IMR-90 (cell line): ENCODE data around the gene PPP6R1. TPM values are rescaled to one million over a fixed set of nuclear protein-coding genes. Genes with fewer than 3 reads are reported as not detected.

Experiments used
- ATAC-seq: fragments of 200-7000 bp; cut with Tn5 transposase; 2 replicates; pipeline ENCODE4 v1.9.1; 2020; ENCODE audit warnings: low read depth, mild to moderate bottlenecking, moderate library complexity
- BruUV-seq: library from RNA; stranded (reverse); fragments of 400-500 nt; replicated peaks from 2 replicates; lab custom pipeline; 2021; lab: Mats Ljungman, UMichigan
- CTCF ChIA-PET: fragments of 300-600 bp; formaldehyde crosslinking; extraction: SDS; loops from one replicate; lab custom pipeline; 2021; ENCODE audit warnings: antibody characterized with exemption; lab: Yijun Ruan, JAX
- POLR2A ChIA-PET: fragments of 300-600 bp; sonication (Branson Sonifier 250); formaldehyde crosslinking; loops from one replicate; lab custom pipeline; 2022; ENCODE audit warnings: antibody characterized with exemption; ENCODE audit not compliant: unreplicated experiment; lab: Charles Lee
- DNase-seq: peaks from one replicate; pipeline ENCODE4 v3.0.0; 2013
- H2AFZ ChIP-seq: replicated peaks from 2 replicates; pipeline ENCODE3; 2013; ENCODE audit warnings: low read length, mild to moderate bottlenecking; ENCODE audit not compliant: poor library complexity
- H2AK5ac ChIP-seq: 2 replicates; pipeline ENCODE4 v1.6.1; 2013; ENCODE audit warnings: low read depth, low read length, inconsistent platforms
- H2AK9ac ChIP-seq: replicated peaks from 2 replicates; pipeline ENCODE3; 2013; ENCODE audit warnings: mild to moderate bottlenecking, low read depth, low read length, moderate library complexity; ENCODE audit not compliant: poor library complexity
- H2BK120ac ChIP-seq: 2 replicates; pipeline ENCODE4 v1.6.1; 2013; ENCODE audit warnings: low read depth, low read length, inconsistent platforms
- H2BK15ac ChIP-seq: 3 replicates; pipeline ENCODE4 v1.6.1; 2013; ENCODE audit warnings: low read depth, low read length, inconsistent platforms
- H2BK20ac ChIP-seq: 2 replicates; pipeline ENCODE4 v1.6.1; 2013; ENCODE audit warnings: low read depth, mild to moderate bottlenecking, inconsistent platforms, low read length, moderate library complexity
- H2BK5ac ChIP-seq: 2 replicates; pipeline ENCODE4 v1.6.1; 2013; ENCODE audit warnings: mild to moderate bottlenecking, low read depth, low read length, inconsistent platforms; ENCODE audit not compliant: poor library complexity, severe bottlenecking
- H3K14ac ChIP-seq: replicated peaks from 2 replicates; pipeline ENCODE4 v1.6.1; 2013; ENCODE audit warnings: low read depth, low read length, inconsistent platforms
- H3K18ac ChIP-seq: 2 replicates; pipeline ENCODE4 v1.6.1; 2013; ENCODE audit warnings: low read depth, low read length, control low read depth
- H3K23ac ChIP-seq: 2 replicates; pipeline ENCODE4 v1.6.1; 2013; ENCODE audit warnings: low read depth, low read length, inconsistent platforms
- H3K27ac ChIP-seq: 2 replicates; pipeline ENCODE4 v1.5.1; 2013; ENCODE audit warnings: mild to moderate bottlenecking, control low read depth, low read length; ENCODE audit not compliant: insufficient read depth
- H3K27me3 ChIP-seq: 2 replicates; pipeline ENCODE4 v1.6.1; 2013; ENCODE audit warnings: low read length; ENCODE audit not compliant: control insufficient read depth, insufficient read depth
- H3K36me3 ChIP-seq: 2 replicates; pipeline ENCODE4 v1.6.1; 2013; ENCODE audit warnings: low read length, mixed read lengths; ENCODE audit not compliant: control insufficient read depth, insufficient read depth
- H3K4ac ChIP-seq: 2 replicates; pipeline ENCODE4 v1.6.1; 2013; ENCODE audit warnings: low read depth, low read length, inconsistent platforms
- H3K4me1 ChIP-seq: 2 replicates; pipeline ENCODE4 v1.6.1; 2013; ENCODE audit warnings: low read length, mixed read lengths; ENCODE audit not compliant: control insufficient read depth, insufficient read depth
- H3K4me2 ChIP-seq: 2 replicates; pipeline ENCODE4 v1.6.1; 2013; ENCODE audit warnings: low read depth, mild to moderate bottlenecking, control low read depth, low read length, moderate library complexity
- H3K4me3 ChIP-seq: 2 replicates; pipeline ENCODE4 v1.5.1; 2013; ENCODE audit warnings: low read depth, mild to moderate bottlenecking, control low read depth, low read length, moderate library complexity; ENCODE audit not compliant: insufficient read depth
- H3K56ac ChIP-seq: 2 replicates; pipeline ENCODE4 v1.6.1; 2013; ENCODE audit warnings: low read length, inconsistent platforms; ENCODE audit not compliant: insufficient read depth; ENCODE audit errors: extremely low read depth
- H3K79me1 ChIP-seq, 2 experiments: 2 replicates each; pipeline ENCODE4 v1.6.1; 2013; ENCODE audit warnings: low read length in 2 of 2, inconsistent platforms in 1 of 2, low read depth in 1 of 2
- H3K9ac ChIP-seq: 2 replicates; pipeline ENCODE4 v1.6.1; 2013; ENCODE audit warnings: low read depth, low read length, control low read depth
- H3K9me1 ChIP-seq: 2 replicates; pipeline ENCODE4 v1.6.1; 2013; ENCODE audit warnings: low read length, inconsistent platforms; ENCODE audit not compliant: insufficient read depth
- H3K9me3 ChIP-seq: 2 replicates; pipeline ENCODE4 v1.6.1; 2013; ENCODE audit warnings: low read length; ENCODE audit not compliant: control insufficient read depth, insufficient read depth
- H4K20me1 ChIP-seq: 2 replicates; pipeline ENCODE4 v1.6.1; 2013; ENCODE audit warnings: low read length, inconsistent platforms; ENCODE audit not compliant: insufficient read depth
- H4K5ac ChIP-seq: 2 replicates; pipeline ENCODE4 v1.6.1; 2013; ENCODE audit warnings: mild to moderate bottlenecking, low read depth, low read length, control low read depth
- H4K8ac ChIP-seq, 2 experiments: 2 replicates each; pipeline ENCODE4 v1.6.1; 2013; ENCODE audit warnings: low read depth in 2 of 2, low read length in 2 of 2, control low read depth in 1 of 2, inconsistent platforms in 1 of 2
- H4K91ac ChIP-seq: 2 replicates; pipeline ENCODE4 v1.6.1; 2013; ENCODE audit warnings: low read depth, low read length, inconsistent platforms; ENCODE audit not compliant: insufficient read depth
- CEBPB ChIP-seq: IDR thresholded peaks from 2 replicates; pipeline ENCODE4 v1.6.1; 2012; ENCODE audit warnings: low read depth, low read length, improper control_type of control experiment
- CHD1 ChIP-seq: IDR thresholded peaks from 2 replicates; pipeline ENCODE4 v1.6.1; 2012; ENCODE audit warnings: low read depth, low read length, improper control_type of control experiment
- FOS ChIP-seq: fragments of 150-350 bp; IDR thresholded peaks from 2 replicates; pipeline ENCODE4 v1.6.1; 2016; ENCODE audit warnings: low read depth, low read length
- MAFK ChIP-seq: IDR thresholded peaks from 2 replicates; pipeline ENCODE4 v1.6.1; 2012; ENCODE audit warnings: low read depth, low read length, improper control_type of control experiment
- NFE2L2 ChIP-seq: fragments of 150-350 bp; IDR thresholded peaks from 2 replicates; pipeline ENCODE4 v1.6.1; 2016; ENCODE audit warnings: low read depth, mild to moderate bottlenecking, low read length
- RFX5 ChIP-seq: IDR thresholded peaks from 2 replicates; pipeline ENCODE4 v1.8.0; 2012; ENCODE audit warnings: low read depth, mild to moderate bottlenecking, low read length, moderate library complexity
- SMC3 ChIP-seq: fragments of 150-350 bp; IDR thresholded peaks from 2 replicates; pipeline ENCODE4 v1.6.1; 2016; ENCODE audit warnings: low read depth, mild to moderate bottlenecking, antibody characterized with exemption, low read length, moderate library complexity
- WGBS, 2 experiments: methylation state at CpG; one replicate each; pipeline versions ENCODE4 v1.1.5 to v1.1.7; 2013; ENCODE audit warnings: missing lambda C conversion rate in 2 of 2; ENCODE audit not compliant: insufficient read length in 1 of 2; ENCODE audit errors: extremely low coverage in 2 of 2; 5-methylcytosine and 5-hydroxymethylcytosine counted together
- dilution Hi-C: fragments of 300-500 bp; cut with HindIII; formaldehyde crosslinking; loops from one replicate; pipeline ENCODE4 v1.14.3; 2018; ENCODE audit warnings: low sequenced_read_pairs; ENCODE audit not compliant: unreplicated experiment
- in situ Hi-C: fragments of 300-500 bp; cut with MboI; formaldehyde crosslinking; loops from 3 replicates; pipeline ENCODE4 v1.14.3; 2019; ENCODE audit warnings: low sequenced_read_pairs, inconsistent platforms, mixed read lengths
- intact Hi-C: fragments of 100-400 bp; cut with micrococcal nuclease; formaldehyde crosslinking; loops from 2 replicates; pipeline ENCODE4 v1.10.0; 2022
- polyA plus RNA-seq, 3 experiments: library from polyadenylated mRNA; depleted of rRNA; stranded (reverse); fragments of >200 nt; gene quantifications; 2 replicates each; pipeline ENCODE4 v1.2.3, GENCODE V29; 2012; ENCODE audit warnings: low replicate concordance in 1 of 3
- total RNA-seq: library from RNA; depleted of rRNA; stranded (reverse); fragments of >200 nt; gene quantifications from 2 replicates; pipeline ENCODE4 v1.2.3, GENCODE V29; 2012
- TF ChIP-seq, protein P1 (sequence below): fragments of 150-350 bp; IDR thresholded peaks from 2 replicates; pipeline ENCODE4 v1.6.1; 2016; ENCODE audit warnings: low read depth, mild to moderate bottlenecking, low read length, moderate library complexity, borderline replicate concordance
- TF ChIP-seq, protein P2 (sequence below): conservative IDR thresholded peaks from 2 replicates; pipeline ENCODE4 v1.5.1; 2012; ENCODE audit warnings: mild to moderate bottlenecking, low read depth, low read length, improper control_type of control experiment

PPP6R1 gene
- total and polyA plus RNA-seq, 2 of the 4 experiments (the other 2 are of a cell fraction), result 19.9 to 50.2 TPM

DNA sequence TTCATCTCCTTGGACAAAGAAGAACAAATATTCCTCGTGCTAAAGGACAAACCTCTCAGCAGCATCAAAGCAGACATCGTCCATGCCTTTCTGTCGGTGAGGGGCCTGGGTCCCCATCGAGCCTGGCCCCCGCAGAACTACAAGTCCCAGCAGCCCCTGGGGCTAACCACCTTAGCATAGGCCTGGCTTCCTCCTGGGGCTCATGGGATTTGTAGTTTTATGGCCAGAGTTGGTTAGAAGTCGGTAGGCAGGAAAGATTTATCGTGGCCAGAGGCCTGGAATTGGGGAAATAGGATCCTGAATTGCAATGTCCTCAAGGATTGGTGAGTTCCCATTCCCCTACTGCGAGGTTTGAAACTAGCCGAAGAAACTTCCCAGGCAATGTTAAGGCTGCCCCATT, 46.7 kb upstream of the PPP6R1 start:
- no TSS peak for BruUV-seq

More for the DNA sequence above, 46.7 kb upstream of the PPP6R1 start:
- Histone ChIP-seq H2BK15ac (no peak overlapping the region), H3K18ac (no peak overlapping the region), H3K9me1 (no peaks in the 10 kb centered on the region), H3K9ac (no peak overlapping the region), H3K79me1 (no peaks in the 10 kb centered on the region), H4K8ac (no peak overlapping the region; a peak in 1 of 4 replicates), H3K27me3 (no peaks in the 10 kb centered on the region), H2AFZ (no peak overlapping the region), H2BK120ac (no peak overlapping the region), H2BK5ac (no peak overlapping the region), H3K14ac (no peak overlapping the region), H3K9me3 (no peaks in the 10 kb centered on the region; the same call in 1 of the 2 replicates), H2AK5ac (no peak overlapping the region), H3K23ac (no peak overlapping the region), H2AK9ac (peak overlapping the region; percentile 19), H3K4ac (no peak overlapping the region), H3K4me2 (no peak overlapping the region), H4K20me1 (no peaks in the 10 kb centered on the region), H4K5ac (no peak overlapping the region), H4K91ac (no peak overlapping the region), H2BK20ac (no peak overlapping the region), H3K36me3 (peaks cover 49% of the 10 kb centered on the region), H3K4me3 (no peak overlapping the region), H3K27ac (no peak overlapping the region), H3K4me1 (no peaks in the 10 kb centered on the region), H3K56ac (no peak overlapping the region)
- in situ Hi-C loops (no loop called here), intact Hi-C loops (no loop called here), dilution Hi-C loops (no loop called here)
- CTCF ChIA-PET, result no interaction called here
- DNase-seq (no peak), ATAC-seq (no peak)
- POLR2A ChIA-PET, result no interaction called here
- no CpG with 5 or more reads among the region's 9 CpGs for whole genome bisulfite sequencing, 2 experiments
- TF ChIP-seq, protein P1, sequence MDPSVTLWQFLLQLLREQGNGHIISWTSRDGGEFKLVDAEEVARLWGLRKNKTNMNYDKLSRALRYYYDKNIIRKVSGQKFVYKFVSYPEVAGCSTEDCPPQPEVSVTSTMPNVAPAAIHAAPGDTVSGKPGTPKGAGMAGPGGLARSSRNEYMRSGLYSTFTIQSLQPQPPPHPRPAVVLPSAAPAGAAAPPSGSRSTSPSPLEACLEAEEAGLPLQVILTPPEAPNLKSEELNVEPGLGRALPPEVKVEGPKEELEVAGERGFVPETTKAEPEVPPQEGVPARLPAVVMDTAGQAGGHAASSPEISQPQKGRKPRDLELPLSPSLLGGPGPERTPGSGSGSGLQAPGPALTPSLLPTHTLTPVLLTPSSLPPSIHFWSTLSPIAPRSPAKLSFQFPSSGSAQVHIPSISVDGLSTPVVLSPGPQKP, result no peak
- TF ChIP-seq FOS (no peak), CEBPB (no peak), CHD1 (no peak), RFX5 (no peak), MAFK (no peak), SMC3 (no peak), NFE2L2 (no peak)
- TF ChIP-seq, protein P2, sequence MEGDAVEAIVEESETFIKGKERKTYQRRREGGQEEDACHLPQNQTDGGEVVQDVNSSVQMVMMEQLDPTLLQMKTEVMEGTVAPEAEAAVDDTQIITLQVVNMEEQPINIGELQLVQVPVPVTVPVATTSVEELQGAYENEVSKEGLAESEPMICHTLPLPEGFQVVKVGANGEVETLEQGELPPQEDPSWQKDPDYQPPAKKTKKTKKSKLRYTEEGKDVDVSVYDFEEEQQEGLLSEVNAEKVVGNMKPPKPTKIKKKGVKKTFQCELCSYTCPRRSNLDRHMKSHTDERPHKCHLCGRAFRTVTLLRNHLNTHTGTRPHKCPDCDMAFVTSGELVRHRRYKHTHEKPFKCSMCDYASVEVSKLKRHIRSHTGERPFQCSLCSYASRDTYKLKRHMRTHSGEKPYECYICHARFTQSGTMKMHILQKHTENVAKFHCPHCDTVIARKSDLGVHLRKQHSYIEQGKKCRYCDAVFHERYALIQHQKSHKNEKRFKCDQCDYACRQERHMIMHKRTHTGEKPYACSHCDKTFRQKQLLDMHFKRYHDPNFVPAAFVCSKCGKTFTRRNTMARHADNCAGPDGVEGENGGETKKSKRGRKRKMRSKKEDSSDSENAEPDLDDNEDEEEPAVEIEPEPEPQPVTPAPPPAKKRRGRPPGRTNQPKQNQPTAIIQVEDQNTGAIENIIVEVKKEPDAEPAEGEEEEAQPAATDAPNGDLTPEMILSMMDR, result no peak
